SK-N-MC (cell line): ENCODE data around the gene SH2D3C.

Experiments used
- EZH2 ChIP-seq: fragments of 200-600 bp; sonication (generic); IDR thresholded peaks from one replicate; pipeline ENCODE4 v1.6.1; 2017; ENCODE audit warnings: antibody characterized with exemption
- POLR2AphosphoS5 ChIP-seq: IDR thresholded peaks from 2 replicates; pipeline ENCODE4 v1.6.1; 2012; ENCODE audit warnings: mild to moderate bottlenecking, low read depth, low read length, borderline replicate concordance

GRCh38 chr9:127700594-127701255 lies 77.7 kb downstream of the SH2D3C start:
- TF ChIP-seq POLR2AphosphoS5 (no peak), EZH2 (no peak)
